K562 (cell line): Measurements from ENCODE around the gene HAGHL. TPM values are rescaled to one million over a fixed set of nuclear protein-coding genes. Genes with fewer than 3 reads are reported as not detected.
A peak's percentile ranks its signal among the peaks of the same experiment; 100 is the strongest.

Experiments used
- ARID4B ChIP-seq: sonication (generic); formaldehyde crosslinking; IDR thresholded peaks from 2 replicates; pipeline ENCODE4 v1.8.0; 2022; ENCODE audit warnings: mild to moderate bottlenecking, missing genetic modification reagents
- CHD4 ChIP-seq: fragments of 200-600 bp; sonication (generic); IDR thresholded peaks from 3 replicates; pipeline ENCODE4 v1.6.1; 2012; ENCODE audit warnings: low read depth, mild to moderate bottlenecking, mixed read lengths, low read length, inconsistent platforms; ENCODE audit not compliant: insufficient read depth, insufficient replicate concordance, poor library complexity, severe bottlenecking
- CXXC5 ChIP-seq: fragments of 250-450 bp; sonication (Bioruptor Pico); IDR thresholded peaks from 2 replicates; pipeline ENCODE4 v1.8.0; 2022; ENCODE audit warnings: inconsistent platforms, mild to moderate bottlenecking, moderate library complexity
- DNMT1 ChIP-seq: fragments of 450-650 bp; IDR thresholded peaks from 2 replicates; pipeline ENCODE4 v1.6.1; 2016; ENCODE audit warnings: antibody characterized with exemption, mild to moderate bottlenecking
- E2F3 ChIP-seq: fragments of 250-450 bp; sonication (Bioruptor Pico); IDR thresholded peaks from 2 replicates; pipeline ENCODE4 v1.4.0; 2020; ENCODE audit warnings: mild to moderate bottlenecking
- GABPA ChIP-seq: fragments of 200-800 bp; sonication (Bioruptor generic); conservative IDR thresholded peaks from 2 replicates; pipeline ENCODE4 v1.6.1; 2016; ENCODE audit warnings: low read depth, missing genetic modification characterization, missing compliant biosample characterization
- GATA2 ChIP-seq: sonication (generic); formaldehyde crosslinking; IDR thresholded peaks from 2 replicates; pipeline ENCODE4 v1.4.0; 2020; ENCODE audit warnings: mild to moderate bottlenecking, missing genetic modification reagents
- HNRNPUL1 ChIP-seq: fragments of 200-400 bp; formaldehyde crosslinking; IDR thresholded peaks from 2 replicates; pipeline ENCODE4 v1.6.1; 2017; ENCODE audit warnings: low read length
- KLF1 ChIP-seq: fragments of 450-650 bp; IDR thresholded peaks from 2 replicates; pipeline ENCODE4 v1.6.1; 2016; ENCODE audit warnings: missing genetic modification characterization, missing compliant biosample characterization
- MXI1 ChIP-seq: IDR thresholded peaks from 2 replicates; pipeline ENCODE4 v1.6.1; 2011; ENCODE audit warnings: low read depth, mild to moderate bottlenecking, improper control_type of control experiment, low read length
- NUFIP1 ChIP-seq: fragments of 450-650 bp; IDR thresholded peaks from 2 replicates; pipeline ENCODE4 v1.6.1; 2018; ENCODE audit not compliant: partially characterized antibody
- PHB2 ChIP-seq: fragments of 450-650 bp; IDR thresholded peaks from 2 replicates; pipeline ENCODE4 v1.6.1; 2017; ENCODE audit warnings: low read depth
- POLR2G ChIP-seq: fragments of 200-400 bp; formaldehyde crosslinking; IDR thresholded peaks from 2 replicates; pipeline ENCODE4 v1.6.1; 2017; ENCODE audit warnings: low read depth, mild to moderate bottlenecking, antibody characterized with exemption, low read length, moderate library complexity
- SMAD1 ChIP-seq: fragments of 150-350 bp; IDR thresholded peaks from 2 replicates; pipeline ENCODE4 v1.6.1; 2014; ENCODE audit warnings: low read length, low read depth; ENCODE audit not compliant: partially characterized antibody
- TEAD4 ChIP-seq, 2 experiments: sonication (generic) in 1 of 2; formaldehyde crosslinking in 1 of 2; IDR thresholded peaks; 2 replicates each; pipeline versions ENCODE4 v1.6.1 to v1.8.0; 2012 to 2022; ENCODE audit warnings: borderline replicate concordance in 1 of 2, inconsistent platforms in 1 of 2, low read length in 1 of 2, mild to moderate bottlenecking in 1 of 2, missing genetic modification reagents in 1 of 2
- YY1 ChIP-seq, 3 experiments: IDR thresholded peaks; 2 replicates each; pipeline ENCODE4 v1.6.1; 2011; ENCODE audit warnings: low read length in 2 of 3, mild to moderate bottlenecking in 2 of 3, moderate library complexity in 2 of 3, borderline replicate concordance in 1 of 3, control low read depth in 1 of 3, low read depth in 1 of 3; ENCODE audit not compliant: insufficient read depth in 3 of 3, insufficient replicate concordance in 2 of 3, control insufficient read depth in 1 of 3, insufficient read length in 1 of 3; ENCODE audit errors: extremely low read depth in 1 of 3
- ZNF217 ChIP-seq: sonication (generic); formaldehyde crosslinking; IDR thresholded peaks from 2 replicates; pipeline ENCODE4 v1.8.0; 2022; ENCODE audit warnings: mild to moderate bottlenecking, missing genetic modification reagents
- ZNF239 ChIP-seq: fragments of 250-450 bp; sonication (Bioruptor Pico); IDR thresholded peaks from 2 replicates; pipeline ENCODE4 v1.4.0; 2020; ENCODE audit warnings: mild to moderate bottlenecking
- polyA plus RNA-seq, 8 experiments: library from polyadenylated mRNA; depleted of rRNA in 4 of 8; stranded (reverse) in 5 of 8; unstranded in 3 of 8; fragments of >200 nt; fragmentation: Nextera tagmentation in 2 of 8; fragmentation: Illumina TruSeq in 1 of 8; extraction: Ambion mirVana in 2 of 8; extraction: Trizol in 1 of 8; gene quantifications; 2 replicates each; pipeline versions ENCODE4 v1.2.1 to v1.2.3, GENCODE V29; 2011 to 2014; ENCODE audit warnings: inconsistent platforms in 1 of 8, missing spikeins in 1 of 8
- total RNA-seq, 7 experiments: library from RNA; depleted of rRNA in 6 of 7; stranded (reverse); fragments of >200 nt in 6 of 7; fragmentation: Illumina TruSeq in 2 of 7; extraction: Trizol in 2 of 7; gene quantifications; 2 replicates each; pipeline versions ENCODE4 v1.2.1 to v1.2.3, GENCODE V29; 2011 to 2021; ENCODE audit warnings: low replicate concordance in 1 of 7
- TF ChIP-seq, protein P1 (sequence below): fragments of 450-650 bp; IDR thresholded peaks from 2 replicates; pipeline ENCODE4 v1.6.1; 2018; ENCODE audit not compliant: partially characterized antibody

The HAGHL gene
- total and polyA plus RNA-seq, 9 of the 15 experiments (the other 6 are each of a cell fraction or from before 2014, with no cell fraction given) = 0.31 to 83.4 (median 20.7) TPM

GRCh38 chr16:695355-696089 is 31.4 kb upstream of the HAGHL start (continued):
- TF ChIP-seq, protein P1, sequence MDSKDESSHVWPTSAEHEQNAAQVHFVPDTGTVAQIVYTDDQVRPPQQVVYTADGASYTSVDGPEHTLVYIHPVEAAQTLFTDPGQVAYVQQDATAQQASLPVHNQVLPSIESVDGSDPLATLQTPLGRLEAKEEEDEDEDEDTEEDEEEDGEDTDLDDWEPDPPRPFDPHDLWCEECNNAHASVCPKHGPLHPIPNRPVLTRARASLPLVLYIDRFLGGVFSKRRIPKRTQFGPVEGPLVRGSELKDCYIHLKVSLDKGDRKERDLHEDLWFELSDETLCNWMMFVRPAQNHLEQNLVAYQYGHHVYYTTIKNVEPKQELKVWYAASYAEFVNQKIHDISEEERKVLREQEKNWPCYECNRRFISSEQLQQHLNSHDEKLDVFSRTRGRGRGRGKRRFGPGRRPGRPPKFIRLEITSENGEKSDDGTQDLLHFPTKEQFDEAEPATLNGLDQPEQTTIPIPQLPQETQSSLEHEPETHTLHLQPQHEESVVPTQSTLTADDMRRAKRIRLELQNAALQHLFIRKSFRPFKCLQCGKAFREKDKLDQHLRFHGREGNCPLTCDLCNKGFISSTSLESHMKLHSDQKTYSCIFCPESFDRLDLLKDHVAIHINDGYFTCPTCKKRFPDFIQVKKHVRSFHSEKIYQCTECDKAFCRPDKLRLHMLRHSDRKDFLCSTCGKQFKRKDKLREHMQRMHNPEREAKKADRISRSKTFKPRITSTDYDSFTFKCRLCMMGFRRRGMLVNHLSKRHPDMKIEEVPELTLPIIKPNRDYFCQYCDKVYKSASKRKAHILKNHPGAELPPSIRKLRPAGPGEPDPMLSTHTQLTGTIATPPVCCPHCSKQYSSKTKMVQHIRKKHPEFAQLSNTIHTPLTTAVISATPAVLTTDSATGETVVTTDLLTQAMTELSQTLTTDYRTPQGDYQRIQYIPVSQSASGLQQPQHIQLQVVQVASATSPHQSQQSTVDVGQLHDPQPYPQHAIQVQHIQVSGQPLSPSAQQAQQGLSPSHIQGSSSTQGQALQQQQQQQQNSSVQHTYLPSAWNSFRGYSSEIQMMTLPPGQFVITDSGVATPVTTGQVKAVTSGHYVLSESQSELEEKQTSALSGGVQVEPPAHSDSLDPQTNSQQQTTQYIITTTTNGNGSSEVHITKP = no peak
- TF ChIP-seq HNRNPUL1 (no peak), ZNF217 (no peak), NUFIP1 (no peak), YY1 (IDR thresholded peaks at IDR 0.05; ENCODE audit: borderline replicate concordance in 1 of 3, control insufficient read depth in 1 of 3, extremely low read depth in 1 of 3, insufficient read depth in 3 of 3, insufficient read length in 1 of 3, insufficient replicate concordance in 2 of 3, low read depth in 1 of 3, low read length in 2 of 3) (peak in 2 of 3 experiments; percentile 26 to 59), CXXC5 (CRISPR knock-in tag) (peak; percentile 70), CHD4 (no peak), KLF1 (tag) (0 out of 2 replicates have a peak, but pooled peaks have one; percentile 24), SMAD1 (no peak), E2F3 (no peak), ZNF239 (CRISPR knock-in tag) (no peak), ARID4B (CRISPR knock-in tag) (peak; percentile 86; the same call in 1 of the 2 replicates), GATA2 (CRISPR knock-in tag) (no peak), GABPA (0 out of 2 replicates have a peak, but pooled peaks have one; percentile 32), MXI1 (no peak), TEAD4 (IDR thresholded peaks at IDR 0.05; ENCODE audit: low read length) (no peak; the same call in 1 of the 2 replicates), TEAD4 (CRISPR knock-in tag; IDR thresholded peaks at IDR 0.05; ENCODE audit: borderline replicate concordance) (peak; percentile 97), PHB2 (no peak), POLR2G (peak; percentile 71), DNMT1 (no peak)
